Body of pancreas (tissue), 4 donors: ENCODE measurements around the gene LTBR.

Experiments
- POLR2A ChIP-seq, 3 donors: fragments of 450-650 bp; IDR thresholded peaks; one replicate each; pipeline ENCODE4 v1.6.1; 2016; ENCODE audit warnings: antibody characterized with exemption in 3 of 3, mild to moderate bottlenecking in 2 of 3
- TF ChIP-seq, protein P1 (sequence below), 7 experiments: fragments of 450-650 bp in 4 of 7; fragments of 200-600 bp in 3 of 7; sonication (generic) in 3 of 7; IDR thresholded peaks; one replicate each; pipeline ENCODE4 v1.5.1; 2016 to 2019; ENCODE audit warnings: antibody characterized with exemption in 7 of 7

DNA sequence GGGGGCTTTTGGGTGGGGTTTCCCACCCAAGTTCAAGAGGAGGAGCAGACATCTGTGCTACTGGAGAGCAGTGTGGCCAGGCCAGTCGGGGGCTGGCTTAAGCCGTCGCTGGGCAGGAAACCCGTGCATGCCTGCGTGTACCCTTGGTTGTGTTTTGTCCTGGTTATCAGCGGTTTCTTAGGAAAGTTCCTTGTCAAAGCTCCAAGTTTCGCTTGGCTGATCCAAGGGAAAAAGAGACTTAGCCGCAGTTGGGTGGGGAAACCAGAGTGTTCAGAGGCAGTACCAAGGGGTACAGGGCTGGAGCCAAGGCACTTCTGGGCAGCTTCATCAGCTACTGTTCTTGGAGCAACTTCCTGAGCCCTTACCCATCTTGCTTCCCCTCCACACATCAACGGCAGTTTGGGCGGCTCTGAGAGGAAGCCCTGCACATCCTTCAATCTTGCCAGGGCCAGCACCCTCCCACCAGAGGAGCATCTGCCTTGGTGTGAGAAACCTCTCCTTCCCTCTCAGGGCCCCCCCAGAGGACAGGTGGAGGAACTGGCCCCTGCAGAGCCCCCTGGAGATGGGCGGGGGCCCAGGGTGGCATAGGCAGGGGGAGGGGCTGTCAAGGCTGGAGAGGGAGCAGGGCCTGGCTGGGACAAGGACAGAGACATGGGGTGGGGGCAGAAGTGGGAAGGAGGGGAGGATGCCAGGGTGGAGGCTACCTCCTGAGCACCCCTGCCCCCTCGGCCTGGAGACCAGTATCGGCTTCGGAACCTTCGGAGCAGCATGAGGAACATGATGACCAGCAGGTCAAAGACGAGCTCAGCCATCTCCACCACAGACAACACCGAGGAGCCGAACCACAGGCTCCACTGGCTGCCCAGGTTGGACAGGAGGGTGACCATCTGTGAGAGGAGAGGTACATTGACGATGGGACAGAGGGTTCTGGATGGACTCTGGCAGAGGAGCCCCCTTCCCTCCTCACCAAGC, 36.3 kb upstream of the LTBR start:
- TF ChIP-seq, protein P1, sequence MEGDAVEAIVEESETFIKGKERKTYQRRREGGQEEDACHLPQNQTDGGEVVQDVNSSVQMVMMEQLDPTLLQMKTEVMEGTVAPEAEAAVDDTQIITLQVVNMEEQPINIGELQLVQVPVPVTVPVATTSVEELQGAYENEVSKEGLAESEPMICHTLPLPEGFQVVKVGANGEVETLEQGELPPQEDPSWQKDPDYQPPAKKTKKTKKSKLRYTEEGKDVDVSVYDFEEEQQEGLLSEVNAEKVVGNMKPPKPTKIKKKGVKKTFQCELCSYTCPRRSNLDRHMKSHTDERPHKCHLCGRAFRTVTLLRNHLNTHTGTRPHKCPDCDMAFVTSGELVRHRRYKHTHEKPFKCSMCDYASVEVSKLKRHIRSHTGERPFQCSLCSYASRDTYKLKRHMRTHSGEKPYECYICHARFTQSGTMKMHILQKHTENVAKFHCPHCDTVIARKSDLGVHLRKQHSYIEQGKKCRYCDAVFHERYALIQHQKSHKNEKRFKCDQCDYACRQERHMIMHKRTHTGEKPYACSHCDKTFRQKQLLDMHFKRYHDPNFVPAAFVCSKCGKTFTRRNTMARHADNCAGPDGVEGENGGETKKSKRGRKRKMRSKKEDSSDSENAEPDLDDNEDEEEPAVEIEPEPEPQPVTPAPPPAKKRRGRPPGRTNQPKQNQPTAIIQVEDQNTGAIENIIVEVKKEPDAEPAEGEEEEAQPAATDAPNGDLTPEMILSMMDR (IDR thresholded peaks at IDR 0.05), result no peak
- TF ChIP-seq POLR2A (IDR thresholded peaks at IDR 0.05), result peak in 2 of 3 donors; percentile 50 to 57
